Gastrocnemius medialis (tissue), 4 donors: ENCODE results near the gene ZNF680.

Experiments
- POLR2A ChIP-seq, 2 donors: fragments of 450-650 bp; IDR thresholded peaks; one replicate each; pipeline ENCODE4 v1.6.1; 2017; ENCODE audit warnings: antibody characterized with exemption in 2 of 2, mild to moderate bottlenecking in 2 of 2, moderate library complexity in 2 of 2
- TF ChIP-seq, protein P1 (sequence below), 5 experiments: fragments of 450-650 bp in 3 of 5; fragments of 200-600 bp in 2 of 5; sonication (generic) in 2 of 5; IDR thresholded peaks in 4 of 5; conservative IDR thresholded peaks in 1 of 5; 1 replicate in 4 of 5; 2 replicates in 1 of 5; pipeline ENCODE4 v1.5.1; 2016 to 2019; ENCODE audit warnings: antibody characterized with exemption in 5 of 5, mild to moderate bottlenecking in 3 of 5, moderate library complexity in 3 of 5

DNA sequence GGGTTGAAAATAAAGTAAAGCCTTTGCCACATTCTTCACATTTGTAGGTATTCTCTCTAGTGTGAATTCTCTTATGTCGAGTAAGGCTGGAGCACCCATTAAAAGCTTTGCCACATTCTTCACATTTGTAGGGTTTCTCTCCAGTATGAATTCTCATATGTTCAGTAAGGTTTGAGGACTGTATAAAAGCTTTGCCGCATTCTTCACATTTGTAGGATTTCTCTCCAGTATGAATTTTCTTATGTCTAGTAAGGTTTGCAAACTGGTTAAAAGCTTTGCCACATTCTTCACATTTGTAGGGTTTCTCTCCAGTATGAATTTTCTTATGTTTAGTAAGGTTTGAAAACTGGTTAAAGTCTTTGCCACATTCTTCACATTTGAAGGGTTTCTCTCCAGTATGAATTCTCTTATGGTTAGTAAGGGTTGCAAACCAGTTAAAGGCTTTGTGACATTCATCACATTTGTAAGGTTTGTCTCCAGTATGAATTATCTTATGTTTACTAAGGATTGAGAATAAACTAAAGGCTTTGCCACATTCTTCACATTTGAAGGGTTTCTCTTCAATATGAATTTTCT lies 41.4 kb downstream of the ZNF680 start:
- TF ChIP-seq, protein P1, sequence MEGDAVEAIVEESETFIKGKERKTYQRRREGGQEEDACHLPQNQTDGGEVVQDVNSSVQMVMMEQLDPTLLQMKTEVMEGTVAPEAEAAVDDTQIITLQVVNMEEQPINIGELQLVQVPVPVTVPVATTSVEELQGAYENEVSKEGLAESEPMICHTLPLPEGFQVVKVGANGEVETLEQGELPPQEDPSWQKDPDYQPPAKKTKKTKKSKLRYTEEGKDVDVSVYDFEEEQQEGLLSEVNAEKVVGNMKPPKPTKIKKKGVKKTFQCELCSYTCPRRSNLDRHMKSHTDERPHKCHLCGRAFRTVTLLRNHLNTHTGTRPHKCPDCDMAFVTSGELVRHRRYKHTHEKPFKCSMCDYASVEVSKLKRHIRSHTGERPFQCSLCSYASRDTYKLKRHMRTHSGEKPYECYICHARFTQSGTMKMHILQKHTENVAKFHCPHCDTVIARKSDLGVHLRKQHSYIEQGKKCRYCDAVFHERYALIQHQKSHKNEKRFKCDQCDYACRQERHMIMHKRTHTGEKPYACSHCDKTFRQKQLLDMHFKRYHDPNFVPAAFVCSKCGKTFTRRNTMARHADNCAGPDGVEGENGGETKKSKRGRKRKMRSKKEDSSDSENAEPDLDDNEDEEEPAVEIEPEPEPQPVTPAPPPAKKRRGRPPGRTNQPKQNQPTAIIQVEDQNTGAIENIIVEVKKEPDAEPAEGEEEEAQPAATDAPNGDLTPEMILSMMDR (IDR thresholded peaks at IDR 0.05 in 4 of 5, conservative IDR thresholded peaks at IDR 0.05 in 1 of 5), result no peak
- TF ChIP-seq POLR2A (IDR thresholded peaks at IDR 0.05), result no peak
